HCT116 (cell line): ENCODE results near the gene ERBB4. TPM values are rescaled to one million over a fixed set of nuclear protein-coding genes. Genes with fewer than 3 reads are reported as not detected.

ENCODE experiments used
- ATAC-seq: fragments of 200-7000 bp; cut with Tn5 transposase; 2 replicates; pipeline ENCODE4 v1.9.1; 2020; ENCODE audit warnings: mild to moderate bottlenecking, moderate library complexity
- BruUV-seq: library from RNA; stranded (reverse); fragments of 400-500 nt; replicated peaks from 2 replicates; lab custom pipeline; 2021; lab: Mats Ljungman, UMichigan
- CTCF ChIA-PET: fragments of 300-600 bp; sonication (Branson Sonifier 250); formaldehyde crosslinking; loops from one replicate; lab custom pipeline; 2021; ENCODE audit warnings: antibody characterized with exemption; lab: Charles Lee
- POLR2A ChIA-PET: fragments of 300-600, 350-600 bp; sonication (Branson Sonifier 250); formaldehyde crosslinking; loops from one replicate; lab custom pipeline; 2021; ENCODE audit warnings: antibody characterized with exemption; lab: Charles Lee
- RAD21 ChIA-PET, 2 experiments: fragments of 300-600 bp; sonication (Branson Sonifier 250); formaldehyde crosslinking; loops; one replicate each; lab custom pipeline; 2023; ENCODE audit warnings: low total read pairs in 2 of 2; ENCODE audit not compliant: uncharacterized antibody in 2 of 2, unreplicated experiment in 2 of 2, low non-redundant PET in 1 of 2; lab: Charles Lee
- DNase-seq: peaks from one replicate; pipeline ENCODE4 v3.0.0-alpha.2; 2010; ENCODE audit warnings: low read depth, low spot score
- H2AFZ ChIP-seq: fragments of 200-600 bp; shearing (Covaris generic), sonication (generic); 2 replicates; pipeline ENCODE4 v1.6.1; 2017; ENCODE audit warnings: low read depth, mixed run types, mixed read lengths, antibody characterized with exemption, low read length; ENCODE audit not compliant: poor library complexity, severe bottlenecking
- H3K27ac ChIP-seq: 2 replicates; pipeline ENCODE4 v1.5.1; 2012; ENCODE audit warnings: low read depth, low read length
- H3K27me3 ChIP-seq: fragments of 200-600 bp; sonication (generic); 2 replicates; pipeline ENCODE4 v1.6.1; 2016; ENCODE audit warnings: mixed run types, low read length, mixed read lengths; ENCODE audit not compliant: insufficient read depth
- H3K36me3 ChIP-seq, 2 experiments: fragments of 200-500 bp in 1 of 2; fragments of 200-600 bp in 1 of 2; sonication (Bioruptor generic) in 1 of 2; sonication (generic) in 1 of 2; 2 replicates each; pipeline versions ENCODE4 v1.5.1 to v1.6.1; 2014 to 2016; ENCODE audit warnings: low read length in 2 of 2, inconsistent platforms in 1 of 2, mixed read lengths in 1 of 2, mixed run types in 1 of 2; ENCODE audit not compliant: insufficient read depth in 2 of 2, control insufficient read depth in 1 of 2
- H3K4me1 ChIP-seq, 2 experiments: fragments of 200-600 bp in 1 of 2; sonication (generic) in 1 of 2; 2 replicates each; pipeline versions ENCODE4 v1.5.1 to v1.6.1; 2012 to 2017; ENCODE audit warnings: low read length in 2 of 2, inconsistent platforms in 1 of 2, mild to moderate bottlenecking in 1 of 2, mixed read lengths in 1 of 2, mixed run types in 1 of 2, moderate library complexity in 1 of 2; ENCODE audit not compliant: insufficient read depth in 2 of 2, control insufficient read depth in 1 of 2
- H3K4me2 ChIP-seq: fragments of 200-600 bp; sonication (generic); 2 replicates; pipeline ENCODE4 v1.6.1; 2017; ENCODE audit warnings: mixed run types, low read length, mixed read lengths
- H3K4me3 ChIP-seq, 2 experiments: fragments of 200-600 bp in 1 of 2; sonication (generic) in 1 of 2; replicated peaks in 1 of 2; 2 replicates each; pipeline ENCODE4 v1.5.1; 2011 to 2016; ENCODE audit warnings: low read length in 2 of 2, control low read depth in 1 of 2, low read depth in 1 of 2, mild to moderate bottlenecking in 1 of 2, mixed read lengths in 1 of 2, mixed run types in 1 of 2
- H3K79me2 ChIP-seq: fragments of 200-600 bp; sonication (generic); 2 replicates; pipeline ENCODE4 v1.6.1; 2017; ENCODE audit warnings: mild to moderate bottlenecking, mixed run types, low read length, moderate library complexity, mixed read lengths; ENCODE audit not compliant: insufficient read depth
- H3K9ac ChIP-seq: fragments of 200-600 bp; sonication (generic); 2 replicates; pipeline ENCODE4 v1.6.1; 2016; ENCODE audit warnings: low read length, mixed read lengths
- H3K9me2 ChIP-seq: fragments of 200-600 bp; sonication (generic), shearing (Covaris generic); 2 replicates; pipeline ENCODE4 v1.6.1; 2017; ENCODE audit warnings: mixed run types, mild to moderate bottlenecking, moderate library complexity; ENCODE audit not compliant: insufficient read depth
- H3K9me3 ChIP-seq, 2 experiments: fragments of 200-500 bp in 1 of 2; fragments of 200-600 bp in 1 of 2; sonication (Bioruptor generic) in 1 of 2; sonication (generic) in 1 of 2; 2 replicates each; pipeline ENCODE4 v1.6.1; 2014 to 2017; ENCODE audit warnings: low read length in 2 of 2, mixed read lengths in 2 of 2, inconsistent platforms in 1 of 2, low read depth in 1 of 2, mild to moderate bottlenecking in 1 of 2, mixed run types in 1 of 2, moderate library complexity in 1 of 2; ENCODE audit not compliant: control insufficient read depth in 1 of 2, insufficient read depth in 1 of 2
- H4K20me1 ChIP-seq: fragments of 200-600 bp; sonication (generic), shearing (Covaris generic); 2 replicates; pipeline ENCODE4 v1.6.1; 2017; ENCODE audit warnings: mixed run types, mild to moderate bottlenecking, moderate library complexity; ENCODE audit not compliant: insufficient read depth
- CBX3 ChIP-seq: IDR thresholded peaks from 2 replicates; pipeline ENCODE4 v1.6.1; 2012; ENCODE audit warnings: low read depth
- EZH2phosphoT487 ChIP-seq: fragments of 200-600 bp; IDR thresholded peaks from 2 replicates; pipeline ENCODE4 v1.6.1; 2018; ENCODE audit warnings: antibody characterized with exemption, borderline replicate concordance
- POLR2AphosphoS5 ChIP-seq: IDR thresholded peaks from 2 replicates; pipeline ENCODE4 v1.6.1; 2011; ENCODE audit warnings: mild to moderate bottlenecking, low read depth, low read length, moderate library complexity
- RAD21 ChIP-seq: IDR thresholded peaks from 2 replicates; pipeline ENCODE4 v1.6.1; 2012; ENCODE audit warnings: low read depth, mild to moderate bottlenecking
- SP1 ChIP-seq: IDR thresholded peaks from 2 replicates; pipeline ENCODE4 v1.6.1; 2012; ENCODE audit warnings: low read depth
- SRF ChIP-seq: IDR thresholded peaks from 2 replicates; pipeline ENCODE4 v1.6.1; 2012; ENCODE audit warnings: low read depth
- YY1 ChIP-seq: IDR thresholded peaks from 2 replicates; pipeline ENCODE4 v1.6.1; 2011; ENCODE audit warnings: low read length, low read depth, moderate library complexity, mild to moderate bottlenecking; ENCODE audit not compliant: insufficient replicate concordance; ENCODE audit errors: extremely low read depth
- intact Hi-C: fragments of 100-400 bp; cut with micrococcal nuclease; formaldehyde crosslinking; loops from 2 replicates; pipeline ENCODE4 v1.10.0; 2022
- total RNA-seq: library from RNA; stranded (reverse); gene quantifications from one replicate; pipeline ENCODE4 v1.2.1, GENCODE V29; 2021; ENCODE audit not compliant: unreplicated experiment
- TF ChIP-seq, protein P1 (sequence below): IDR thresholded peaks from 2 replicates; pipeline ENCODE4 v1.6.1; 2011; ENCODE audit warnings: mild to moderate bottlenecking, low read length, moderate library complexity; ENCODE audit not compliant: insufficient replicate concordance; ENCODE audit errors: extremely low read depth
- TF ChIP-seq, protein P2 (sequence below): IDR thresholded peaks from 2 replicates; pipeline ENCODE4 v1.6.1; 2012
- TF ChIP-seq, protein P3 (sequence below): IDR thresholded peaks from 2 replicates; pipeline ENCODE4 v1.6.1; 2012

Gene ERBB4
- total RNA-seq, 1 experiment from 2014 or later = 0.10 TPM

DNA sequence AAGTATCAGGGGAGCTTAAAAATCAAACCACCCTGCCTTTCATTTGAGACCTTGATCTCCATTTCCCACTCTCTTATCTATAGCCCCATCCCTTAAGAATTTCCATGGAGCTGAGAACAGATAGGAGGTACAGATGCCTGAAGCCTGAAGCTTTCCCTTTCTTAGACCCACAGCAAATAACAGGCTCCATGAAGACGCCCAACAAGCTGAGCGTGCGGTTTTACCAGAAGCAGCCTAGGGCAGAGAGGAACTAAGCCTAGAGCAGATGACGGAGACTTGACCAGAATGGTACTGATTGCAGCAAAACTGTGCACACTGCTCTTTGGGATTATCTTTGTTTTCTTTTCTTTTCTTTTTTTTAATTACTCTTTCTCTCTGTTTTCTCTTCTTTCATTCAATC lies 1.7 kb upstream of the ERBB4 start:
- Histone ChIP-seq H2AFZ (no peak overlapping the region), H3K27ac (no peak overlapping the region), H3K9me2 (no peaks in the 10 kb centered on the region), H4K20me1 (no peaks in the 10 kb centered on the region), H3K4me2 (no peak overlapping the region), H3K9me3 (no peaks in the 10 kb centered on the region), H3K36me3 (no peaks in the 10 kb centered on the region), H3K79me2 (no peaks in the 10 kb centered on the region), H3K27me3 (no peaks in the 10 kb centered on the region), H3K4me1 (no peaks in the 10 kb centered on the region), H3K4me3 (no peak overlapping the region), H3K9ac (no peak overlapping the region)
- CTCF ChIA-PET = no interaction called here
- intact Hi-C loops = loop anchor here (10.0 kb wide), 1 partner anchor 1326 kb away; no protein-coding TSS in a partner anchor
- BruUV-seq = no TSS peak
- POLR2A ChIA-PET = no interaction called here
- RAD21 ChIA-PET = no interaction called here
- DNase-seq (no peak), ATAC-seq (no peak)
- TF ChIP-seq YY1 = no peak
- no peak for TF ChIP-seq SRF
- TF ChIP-seq, protein P1, sequence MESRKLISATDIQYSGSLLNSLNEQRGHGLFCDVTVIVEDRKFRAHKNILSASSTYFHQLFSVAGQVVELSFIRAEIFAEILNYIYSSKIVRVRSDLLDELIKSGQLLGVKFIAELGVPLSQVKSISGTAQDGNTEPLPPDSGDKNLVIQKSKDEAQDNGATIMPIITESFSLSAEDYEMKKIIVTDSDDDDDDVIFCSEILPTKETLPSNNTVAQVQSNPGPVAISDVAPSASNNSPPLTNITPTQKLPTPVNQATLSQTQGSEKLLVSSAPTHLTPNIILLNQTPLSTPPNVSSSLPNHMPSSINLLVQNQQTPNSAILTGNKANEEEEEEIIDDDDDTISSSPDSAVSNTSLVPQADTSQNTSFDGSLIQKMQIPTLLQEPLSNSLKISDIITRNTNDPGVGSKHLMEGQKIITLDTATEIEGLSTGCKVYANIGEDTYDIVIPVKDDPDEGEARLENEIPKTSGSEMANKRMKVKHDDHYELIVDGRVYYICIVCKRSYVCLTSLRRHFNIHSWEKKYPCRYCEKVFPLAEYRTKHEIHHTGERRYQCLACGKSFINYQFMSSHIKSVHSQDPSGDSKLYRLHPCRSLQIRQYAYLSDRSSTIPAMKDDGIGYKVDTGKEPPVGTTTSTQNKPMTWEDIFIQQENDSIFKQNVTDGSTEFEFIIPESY = no peak
- TF ChIP-seq POLR2AphosphoS5 = no peak
- TF ChIP-seq RAD21 = no peak
- TF ChIP-seq CBX3 = no peak
- TF ChIP-seq, protein P2, sequence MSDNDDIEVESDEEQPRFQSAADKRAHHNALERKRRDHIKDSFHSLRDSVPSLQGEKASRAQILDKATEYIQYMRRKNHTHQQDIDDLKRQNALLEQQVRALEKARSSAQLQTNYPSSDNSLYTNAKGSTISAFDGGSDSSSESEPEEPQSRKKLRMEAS = no peak
- TF ChIP-seq SP1 = no peak
- TF ChIP-seq EZH2phosphoT487 = no peak
- TF ChIP-seq, protein P3, sequence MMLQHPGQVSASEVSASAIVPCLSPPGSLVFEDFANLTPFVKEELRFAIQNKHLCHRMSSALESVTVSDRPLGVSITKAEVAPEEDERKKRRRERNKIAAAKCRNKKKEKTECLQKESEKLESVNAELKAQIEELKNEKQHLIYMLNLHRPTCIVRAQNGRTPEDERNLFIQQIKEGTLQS = no peak
